GM23338 (cell line): ENCODE measurements around the gene PNPLA7. TPM values are rescaled to one million over a fixed set of nuclear protein-coding genes. Genes with fewer than 3 reads are reported as not detected.
A peak's percentile ranks its signal among the peaks of the same experiment; 100 is the strongest.

Experiments
- ATAC-seq: fragments of 200-7000 bp; cut with Tn5 transposase; 3 replicates; pipeline ENCODE4 v1.9.1; 2020
- DNase-seq: peaks from one replicate; pipeline ENCODE4 v3.0.0-alpha.2; 2015; ENCODE audit warnings: low spot score
- H2AFZ ChIP-seq: fragments of 200-600 bp; sonication (generic); 2 replicates; pipeline ENCODE4 v1.8.0; 2016; ENCODE audit warnings: antibody characterized with exemption, mild to moderate bottlenecking, moderate library complexity
- H3F3A ChIP-seq: fragments of 200-600 bp; sonication (generic); replicated peaks from 2 replicates; pipeline ENCODE4 v1.8.0; 2017; ENCODE audit warnings: antibody characterized with exemption, mixed run types, low read depth
- H3K27ac ChIP-seq: fragments of 200-600 bp; sonication (generic); 2 replicates; pipeline ENCODE4 v1.6.1; 2016; ENCODE audit warnings: low read depth
- H3K27me3 ChIP-seq: fragments of 200-600 bp; sonication (generic); 2 replicates; pipeline ENCODE4 v1.8.0; 2016; ENCODE audit warnings: mild to moderate bottlenecking, mixed run types, moderate library complexity; ENCODE audit not compliant: insufficient read depth
- H3K36me3 ChIP-seq: fragments of 200-600 bp; sonication (generic); 2 replicates; pipeline ENCODE4 v1.8.0; 2016; ENCODE audit warnings: mild to moderate bottlenecking; ENCODE audit not compliant: insufficient read depth
- H3K4me1 ChIP-seq: fragments of 200-600 bp; sonication (generic); 2 replicates; pipeline ENCODE4 v1.8.0; 2016; ENCODE audit warnings: mild to moderate bottlenecking, moderate library complexity; ENCODE audit not compliant: insufficient read depth
- H3K4me2 ChIP-seq: fragments of 200-600 bp; sonication (generic); 2 replicates; pipeline ENCODE4 v1.7.1; 2017; ENCODE audit warnings: mixed run types
- H3K4me3 ChIP-seq: fragments of 200-600 bp; sonication (generic); 2 replicates; pipeline ENCODE4 v1.6.1; 2016; ENCODE audit warnings: mixed run types
- H3K79me2 ChIP-seq: fragments of 200-600 bp; sonication (generic); replicated peaks from 2 replicates; pipeline ENCODE4 v1.8.0; 2017; ENCODE audit warnings: mild to moderate bottlenecking; ENCODE audit not compliant: insufficient read depth
- H3K9me2 ChIP-seq: fragments of 200-600 bp; sonication (generic); 2 replicates; pipeline ENCODE4 v1.8.0; 2017; ENCODE audit not compliant: insufficient read depth
- H4K20me1 ChIP-seq: fragments of 200-600 bp; sonication (generic); replicated peaks from 2 replicates; pipeline ENCODE4 v1.8.0; 2017; ENCODE audit warnings: mild to moderate bottlenecking; ENCODE audit not compliant: insufficient read depth
- H3K27ac Mint-ChIP-seq: 2 replicates; pipeline ENCODE4 v1.8.0; 2020; ENCODE audit warnings: inconsistent platforms, mild to moderate bottlenecking, moderate library complexity, mixed read lengths
- H3K27me3 Mint-ChIP-seq: 3 replicates; pipeline ENCODE4 v1.8.0; 2022; ENCODE audit warnings: low read depth, mild to moderate bottlenecking, moderate library complexity, mixed read lengths, inconsistent platforms; ENCODE audit not compliant: insufficient read depth, poor library complexity
- H3K36me3 Mint-ChIP-seq: 3 replicates; pipeline ENCODE4 v1.8.0; 2021; ENCODE audit warnings: low read depth, mild to moderate bottlenecking, inconsistent platforms, moderate library complexity, mixed read lengths
- H3K4me1 Mint-ChIP-seq: 3 replicates; pipeline ENCODE4 v1.8.0; 2020; ENCODE audit warnings: mild to moderate bottlenecking, inconsistent platforms, mixed read lengths
- H3K4me3 Mint-ChIP-seq: 3 replicates; pipeline ENCODE4 v1.8.0; 2021; ENCODE audit warnings: moderate library complexity, mild to moderate bottlenecking, inconsistent platforms, mixed read lengths
- H3K9me3 Mint-ChIP-seq: 3 replicates; pipeline ENCODE4 v1.8.0; 2020; ENCODE audit warnings: moderate library complexity, mild to moderate bottlenecking, inconsistent platforms, mixed read lengths
- CREB1 ChIP-seq: fragments of 250-450 bp; sonication (Bioruptor Pico); IDR thresholded peaks from 2 replicates; pipeline ENCODE4 v1.5.0; 2020; ENCODE audit warnings: low read depth, mild to moderate bottlenecking, moderate library complexity
- EZH2 ChIP-seq: fragments of 200-600 bp; sonication (generic); IDR thresholded peaks from one replicate; pipeline ENCODE4 v1.8.0; 2017; ENCODE audit warnings: antibody characterized with exemption, mild to moderate bottlenecking, low read depth; ENCODE audit not compliant: unreplicated experiment
- EZH2phosphoT487 ChIP-seq: fragments of 200-600 bp; sonication (generic); IDR thresholded peaks from one replicate; pipeline ENCODE4 v1.8.1; 2018; ENCODE audit warnings: antibody characterized with exemption; ENCODE audit not compliant: unreplicated experiment
- NANOG ChIP-seq: IDR thresholded peaks from 2 replicates; pipeline ENCODE4 v1.6.1; 2016; ENCODE audit warnings: antibody characterized with exemption, borderline replicate concordance
- REST ChIP-seq: IDR thresholded peaks from one replicate; pipeline ENCODE4 v1.6.1; 2018; ENCODE audit warnings: antibody characterized with exemption; ENCODE audit not compliant: unreplicated experiment
- ZNF331 ChIP-seq: fragments of 250-450 bp; sonication (Bioruptor Pico); IDR thresholded peaks from 2 replicates; pipeline ENCODE4 v1.5.0; 2020; ENCODE audit warnings: low read depth, mild to moderate bottlenecking, moderate library complexity
- polyA plus RNA-seq: library from polyadenylated mRNA; unstranded; fragments of >200 nt; fragmentation: Nextera tagmentation; extraction: Ambion mirVana; gene quantifications from 2 replicates; pipeline ENCODE4 v1.2.1, GENCODE V29; 2016
- total RNA-seq: library from RNA; depleted of rRNA; stranded (reverse); fragments of >200 nt; shearing (Covaris generic); gene quantifications from 2 replicates; pipeline ENCODE4 v1.2.3, GENCODE V29; 2014
- TF ChIP-seq, protein P1 (sequence below): fragments of 250-450 bp; sonication (Bioruptor Pico); IDR thresholded peaks from 2 replicates; pipeline ENCODE4 v1.5.0; 2020; ENCODE audit warnings: mild to moderate bottlenecking, moderate library complexity

PNPLA7 gene
- total and polyA plus RNA-seq, 2 experiments from 2014 or later: 0.45 to 0.80 TPM

DNA sequence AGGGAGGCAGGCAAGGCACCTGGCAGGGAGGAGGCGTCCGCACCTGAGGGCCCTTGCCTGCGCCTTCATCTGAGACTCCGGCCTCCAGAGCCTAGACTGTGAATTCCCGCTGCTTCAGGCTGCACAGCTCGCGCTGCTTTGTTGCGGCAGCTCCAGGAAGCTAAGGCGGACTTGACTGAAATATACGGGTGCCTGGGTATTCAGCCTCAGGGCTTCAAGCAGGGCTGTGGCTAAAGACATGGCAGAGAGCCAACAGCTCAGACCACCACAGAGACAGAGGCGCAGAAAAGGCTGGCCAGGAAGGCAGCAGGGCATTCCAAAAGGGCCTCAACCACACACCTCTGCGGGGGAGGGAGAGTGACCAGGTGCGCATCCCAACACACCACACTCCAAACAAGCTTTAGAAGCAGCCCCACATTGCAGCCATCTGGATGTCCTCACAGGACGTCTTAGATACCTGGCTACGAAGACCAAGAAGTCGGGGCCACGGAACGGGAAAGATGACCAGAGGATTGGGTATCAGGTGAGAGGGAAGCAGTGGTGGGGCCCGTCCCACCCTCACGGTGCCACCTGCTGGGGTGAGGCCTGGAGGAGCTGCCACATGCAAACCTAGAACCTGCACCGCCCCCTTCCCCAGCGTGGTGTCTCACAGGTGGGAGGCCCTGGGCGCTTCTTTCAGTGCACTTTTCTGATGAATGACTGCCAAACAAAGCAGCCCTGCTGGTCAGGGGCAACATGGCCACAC, 30.2 kb upstream of the PNPLA7 start:
- Mint-ChIP-seq H3K4me1 (peaks cover 31% of the 10 kb centered on the region), H3K27ac (peak overlapping the region; percentile 86), H3K36me3 (peaks cover 58% of the 10 kb centered on the region), H3K9me3 (no peaks in the 10 kb centered on the region), H3K4me3 (no peak overlapping the region; the same call in 2 of the 3 replicates), H3K27me3 (peaks cover 29% of the 10 kb centered on the region)
- Histone ChIP-seq H4K20me1 (peaks cover 20% of the 10 kb centered on the region), H3K36me3 (peaks cover 9% of the 10 kb centered on the region; the same call in 1 of the 2 replicates), H3K27me3 (no peaks in the 10 kb centered on the region), H3F3A (peaks cover 24% of the 10 kb centered on the region; the same call in 1 of the 2 replicates), H3K4me1 (peaks cover 20% of the 10 kb centered on the region), H2AFZ (no peak overlapping the region), H3K4me3 (0 out of 2 replicates have a peak overlapping the region, but pooled peaks have one; percentile 13), H3K79me2 (peaks cover 41% of the 10 kb centered on the region), H3K9me2 (no peaks in the 10 kb centered on the region), H3K27ac (no peak overlapping the region), H3K4me2 (peak overlapping the region; percentile 98)
- TF ChIP-seq REST: no peak
- no peak for TF ChIP-seq EZH2phosphoT487
- TF ChIP-seq CREB1 (CRISPR knock-in tag): no peak
- TF ChIP-seq NANOG: no peak
- TF ChIP-seq, protein P1, sequence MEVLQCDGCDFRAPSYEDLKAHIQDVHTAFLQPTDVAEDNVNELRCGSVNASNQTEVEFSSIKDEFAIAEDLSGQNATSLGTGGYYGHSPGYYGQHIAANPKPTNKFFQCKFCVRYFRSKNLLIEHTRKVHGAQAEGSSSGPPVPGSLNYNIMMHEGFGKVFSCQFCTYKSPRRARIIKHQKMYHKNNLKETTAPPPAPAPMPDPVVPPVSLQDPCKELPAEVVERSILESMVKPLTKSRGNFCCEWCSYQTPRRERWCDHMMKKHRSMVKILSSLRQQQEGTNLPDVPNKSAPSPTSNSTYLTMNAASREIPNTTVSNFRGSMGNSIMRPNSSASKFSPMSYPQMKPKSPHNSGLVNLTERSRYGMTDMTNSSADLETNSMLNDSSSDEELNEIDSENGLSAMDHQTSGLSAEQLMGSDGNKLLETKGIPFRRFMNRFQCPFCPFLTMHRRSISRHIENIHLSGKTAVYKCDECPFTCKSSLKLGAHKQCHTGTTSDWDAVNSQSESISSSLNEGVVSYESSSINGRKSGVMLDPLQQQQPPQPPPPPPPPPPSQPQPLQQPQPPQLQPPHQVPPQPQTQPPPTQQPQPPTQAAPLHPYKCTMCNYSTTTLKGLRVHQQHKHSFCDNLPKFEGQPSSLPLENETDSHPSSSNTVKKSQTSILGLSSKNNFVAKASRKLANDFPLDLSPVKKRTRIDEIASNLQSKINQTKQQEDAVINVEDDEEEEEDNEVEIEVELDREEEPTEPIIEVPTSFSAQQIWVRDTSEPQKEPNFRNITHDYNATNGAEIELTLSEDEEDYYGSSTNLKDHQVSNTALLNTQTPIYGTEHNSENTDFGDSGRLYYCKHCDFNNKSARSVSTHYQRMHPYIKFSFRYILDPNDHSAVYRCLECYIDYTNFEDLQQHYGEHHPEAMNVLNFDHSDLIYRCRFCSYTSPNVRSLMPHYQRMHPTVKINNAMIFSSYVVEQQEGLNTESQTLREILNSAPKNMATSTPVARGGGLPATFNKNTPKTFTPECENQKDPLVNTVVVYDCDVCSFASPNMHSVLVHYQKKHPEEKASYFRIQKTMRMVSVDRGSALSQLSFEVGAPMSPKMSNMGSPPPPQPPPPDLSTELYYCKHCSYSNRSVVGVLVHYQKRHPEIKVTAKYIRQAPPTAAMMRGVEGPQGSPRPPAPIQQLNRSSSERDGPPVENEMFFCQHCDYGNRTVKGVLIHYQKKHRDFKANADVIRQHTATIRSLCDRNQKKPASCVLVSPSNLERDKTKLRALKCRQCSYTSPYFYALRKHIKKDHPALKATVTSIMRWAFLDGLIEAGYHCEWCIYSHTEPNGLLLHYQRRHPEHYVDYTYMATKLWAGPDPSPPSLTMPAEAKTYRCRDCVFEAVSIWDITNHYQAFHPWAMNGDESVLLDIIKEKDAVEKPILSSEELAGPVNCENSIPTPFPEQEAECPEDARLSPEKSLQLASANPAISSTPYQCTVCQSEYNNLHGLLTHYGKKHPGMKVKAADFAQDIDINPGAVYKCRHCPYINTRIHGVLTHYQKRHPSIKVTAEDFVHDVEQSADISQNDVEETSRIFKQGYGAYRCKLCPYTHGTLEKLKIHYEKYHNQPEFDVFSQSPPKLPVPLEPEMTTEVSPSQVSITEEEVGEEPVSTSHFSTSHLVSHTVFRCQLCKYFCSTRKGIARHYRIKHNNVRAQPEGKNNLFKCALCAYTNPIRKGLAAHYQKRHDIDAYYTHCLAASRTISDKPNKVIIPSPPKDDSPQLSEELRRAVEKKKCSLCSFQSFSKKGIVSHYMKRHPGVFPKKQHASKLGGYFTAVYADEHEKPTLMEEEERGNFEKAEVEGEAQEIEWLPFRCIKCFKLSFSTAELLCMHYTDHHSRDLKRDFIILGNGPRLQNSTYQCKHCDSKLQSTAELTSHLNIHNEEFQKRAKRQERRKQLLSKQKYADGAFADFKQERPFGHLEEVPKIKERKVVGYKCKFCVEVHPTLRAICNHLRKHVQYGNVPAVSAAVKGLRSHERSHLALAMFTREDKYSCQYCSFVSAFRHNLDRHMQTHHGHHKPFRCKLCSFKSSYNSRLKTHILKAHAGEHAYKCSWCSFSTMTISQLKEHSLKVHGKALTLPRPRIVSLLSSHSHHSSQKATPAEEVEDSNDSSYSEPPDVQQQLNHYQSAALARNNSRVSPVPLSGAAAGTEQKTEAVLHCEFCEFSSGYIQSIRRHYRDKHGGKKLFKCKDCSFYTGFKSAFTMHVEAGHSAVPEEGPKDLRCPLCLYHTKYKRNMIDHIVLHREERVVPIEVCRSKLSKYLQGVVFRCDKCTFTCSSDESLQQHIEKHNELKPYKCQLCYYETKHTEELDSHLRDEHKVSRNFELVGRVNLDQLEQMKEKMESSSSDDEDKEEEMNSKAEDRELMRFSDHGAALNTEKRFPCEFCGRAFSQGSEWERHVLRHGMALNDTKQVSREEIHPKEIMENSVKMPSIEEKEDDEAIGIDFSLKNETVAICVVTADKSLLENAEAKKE (CRISPR knock-in tag): no peak
- no peak for TF ChIP-seq ZNF331 (CRISPR knock-in tag)
- TF ChIP-seq EZH2: no peak
- DNase-seq: peak; percentile 38
- ATAC-seq: no peak
